Measurements from ENCODE around the gene HAPLN1.

Gene HAPLN1

DNA sequence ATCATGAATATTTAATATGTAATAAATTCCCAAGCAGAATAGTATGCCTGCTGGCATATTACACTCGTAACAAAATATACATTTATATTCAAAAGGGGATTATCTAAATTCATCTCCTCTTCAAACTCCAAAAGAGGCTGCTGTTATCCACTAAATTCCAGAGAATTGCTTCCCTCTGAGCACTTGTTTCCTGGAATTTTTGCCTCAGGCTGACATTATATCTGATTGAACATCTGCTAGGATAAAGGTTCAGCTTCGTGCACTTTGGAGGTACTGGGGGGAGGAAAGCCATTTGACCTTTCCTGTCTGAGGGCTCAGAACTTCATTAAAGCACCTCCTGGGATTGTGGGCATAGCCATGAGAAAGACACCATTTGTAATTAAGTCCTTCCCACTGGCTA lies 4.3 kb upstream of the HAPLN1 start:
- Histone ChIP-seq H3K9ac (ENCODE audit: low read depth, low read length, poor library complexity, severe bottlenecking) (no peak overlapping the region), H3K4me1 (ENCODE audit: insufficient read depth, low read length, poor library complexity, severe bottlenecking) (peaks cover 5% of the 10 kb centered on the region), H4K20me1 (ENCODE audit: insufficient read depth, low read length, poor library complexity, severe bottlenecking) (no peaks in the 10 kb centered on the region), H3K4me3 (ENCODE audit: low read length, poor library complexity, severe bottlenecking) (no peak overlapping the region), H3K36me3 (ENCODE audit: insufficient read depth, low read length) (no peaks in the 10 kb centered on the region), H3F3A (ENCODE audit: low read depth) (no peaks in the 10 kb centered on the region), H3K9me3 (ENCODE audit: insufficient read depth, low read depth, low read length) (no peaks in the 10 kb centered on the region), H3K4me2 (ENCODE audit: low read depth, low read length, poor library complexity, severe bottlenecking) (no peak overlapping the region), H3K79me2 (ENCODE audit: insufficient read depth, low read length) (no peaks in the 10 kb centered on the region), H2AFZ (ENCODE audit: low read length) (no peak overlapping the region), H3K27me3 (ENCODE audit: insufficient read depth, low read length, poor library complexity, severe bottlenecking) (no peaks in the 10 kb centered on the region), H3K9me2 (replicated peaks; ENCODE audit: low read depth, low read length) (no peaks in the 10 kb centered on the region)
- TF ChIP-seq, protein P1, sequence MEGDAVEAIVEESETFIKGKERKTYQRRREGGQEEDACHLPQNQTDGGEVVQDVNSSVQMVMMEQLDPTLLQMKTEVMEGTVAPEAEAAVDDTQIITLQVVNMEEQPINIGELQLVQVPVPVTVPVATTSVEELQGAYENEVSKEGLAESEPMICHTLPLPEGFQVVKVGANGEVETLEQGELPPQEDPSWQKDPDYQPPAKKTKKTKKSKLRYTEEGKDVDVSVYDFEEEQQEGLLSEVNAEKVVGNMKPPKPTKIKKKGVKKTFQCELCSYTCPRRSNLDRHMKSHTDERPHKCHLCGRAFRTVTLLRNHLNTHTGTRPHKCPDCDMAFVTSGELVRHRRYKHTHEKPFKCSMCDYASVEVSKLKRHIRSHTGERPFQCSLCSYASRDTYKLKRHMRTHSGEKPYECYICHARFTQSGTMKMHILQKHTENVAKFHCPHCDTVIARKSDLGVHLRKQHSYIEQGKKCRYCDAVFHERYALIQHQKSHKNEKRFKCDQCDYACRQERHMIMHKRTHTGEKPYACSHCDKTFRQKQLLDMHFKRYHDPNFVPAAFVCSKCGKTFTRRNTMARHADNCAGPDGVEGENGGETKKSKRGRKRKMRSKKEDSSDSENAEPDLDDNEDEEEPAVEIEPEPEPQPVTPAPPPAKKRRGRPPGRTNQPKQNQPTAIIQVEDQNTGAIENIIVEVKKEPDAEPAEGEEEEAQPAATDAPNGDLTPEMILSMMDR (conservative IDR thresholded peaks at IDR 0.05; ENCODE audit: low read length) = no peak
- TF ChIP-seq EZH2phosphoT487 (IDR thresholded peaks at IDR 0.05; ENCODE audit: borderline replicate concordance) = no peak

GRCh38 chr5:83724001-83724400 lies 3.3 kb upstream of the HAPLN1 start:
- H3K79me2 ChIP-seq (ENCODE audit: insufficient read depth, low read length) = no peaks in the 10 kb centered on the region
- peak overlapping the region; percentile 73 for H2AFZ ChIP-seq (ENCODE audit: low read length)
- peaks cover 5% of the 10 kb centered on the region for H3K4me1 ChIP-seq (ENCODE audit: insufficient read depth, low read length, poor library complexity, severe bottlenecking)
- no peaks in the 10 kb centered on the region for H3F3A ChIP-seq (ENCODE audit: low read depth)
- no peaks in the 10 kb centered on the region for H4K20me1 ChIP-seq (ENCODE audit: insufficient read depth, low read length, poor library complexity, severe bottlenecking)
- no peaks in the 10 kb centered on the region for H3K9me2 ChIP-seq (replicated peaks; ENCODE audit: low read depth, low read length)
- TF ChIP-seq, protein P1 (conservative IDR thresholded peaks at IDR 0.05; ENCODE audit: low read length) = no peak
- TF ChIP-seq EZH2phosphoT487 (IDR thresholded peaks at IDR 0.05; ENCODE audit: borderline replicate concordance) = no peak
- peak overlapping the region; percentile 9 for H3K4me3 ChIP-seq (ENCODE audit: low read length, poor library complexity, severe bottlenecking)
- no peaks in the 10 kb centered on the region for H3K27me3 ChIP-seq (ENCODE audit: insufficient read depth, low read length, poor library complexity, severe bottlenecking)
- H3K9me3 ChIP-seq (ENCODE audit: insufficient read depth, low read depth, low read length) = no peaks in the 10 kb centered on the region
- peak overlapping the region; percentile 40 for H3K4me2 ChIP-seq (ENCODE audit: low read depth, low read length, poor library complexity, severe bottlenecking)
- H3K36me3 ChIP-seq (ENCODE audit: insufficient read depth, low read length) = no peaks in the 10 kb centered on the region
- no peak overlapping the region for H3K9ac ChIP-seq (ENCODE audit: low read depth, low read length, poor library complexity, severe bottlenecking)

DNA sequence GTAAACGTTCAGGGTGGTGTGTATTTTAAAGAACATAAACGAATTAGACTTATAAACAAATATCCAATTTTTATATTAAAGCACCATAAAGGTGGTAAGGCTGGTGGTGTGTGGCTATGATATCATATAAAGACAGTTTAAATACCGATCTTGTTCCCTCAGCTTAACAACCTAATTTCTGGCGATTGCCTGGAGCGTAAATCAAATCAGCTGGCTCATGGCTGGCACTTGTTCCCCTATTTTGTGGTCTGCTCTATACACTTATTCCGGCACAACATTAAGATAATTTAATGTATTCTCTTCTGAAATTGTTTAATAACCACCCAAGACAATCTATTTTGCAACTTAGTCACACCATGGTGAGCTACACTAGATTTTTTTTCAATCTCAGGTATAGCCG lies 2.4 kb upstream of the HAPLN1 start:
- H3K79me2 ChIP-seq (ENCODE audit: insufficient read depth, low read length) = no peaks in the 10 kb centered on the region
- H2AFZ ChIP-seq (ENCODE audit: low read length) = no peak overlapping the region
- no peaks in the 10 kb centered on the region for H3K36me3 ChIP-seq (ENCODE audit: insufficient read depth, low read length)
- H3K9me2 ChIP-seq (replicated peaks; ENCODE audit: low read depth, low read length) = no peaks in the 10 kb centered on the region
- no peaks in the 10 kb centered on the region for H3K27me3 ChIP-seq (ENCODE audit: insufficient read depth, low read length, poor library complexity, severe bottlenecking)
- H3K4me1 ChIP-seq (ENCODE audit: insufficient read depth, low read length, poor library complexity, severe bottlenecking) = peaks cover 5% of the 10 kb centered on the region
- no peaks in the 10 kb centered on the region for H4K20me1 ChIP-seq (ENCODE audit: insufficient read depth, low read length, poor library complexity, severe bottlenecking)
- H3K9me3 ChIP-seq (ENCODE audit: insufficient read depth, low read depth, low read length) = no peaks in the 10 kb centered on the region
- H3K4me2 ChIP-seq (ENCODE audit: low read depth, low read length, poor library complexity, severe bottlenecking) = no peak overlapping the region
- H3F3A ChIP-seq (ENCODE audit: low read depth) = no peaks in the 10 kb centered on the region
- no peak overlapping the region for H3K9ac ChIP-seq (ENCODE audit: low read depth, low read length, poor library complexity, severe bottlenecking)
- TF ChIP-seq EZH2phosphoT487 (IDR thresholded peaks at IDR 0.05; ENCODE audit: borderline replicate concordance) = no peak
- TF ChIP-seq, protein P1 (conservative IDR thresholded peaks at IDR 0.05; ENCODE audit: low read length) = no peak
- no peak overlapping the region for H3K4me3 ChIP-seq (ENCODE audit: low read length, poor library complexity, severe bottlenecking)

Data from Loucy (cell line).